Renal pelvis (tissue), 4 donors: ENCODE measurements around the gene MRPL14. TPM values are rescaled to one million over a fixed set of nuclear protein-coding genes. Genes with fewer than 3 reads are reported as not detected.

ENCODE experiments used
- DNase-seq: peaks from one replicate; pipeline ENCODE4 v3.0.0-alpha.2; 2013
- polyA plus RNA-seq, 3 donors: library from polyadenylated mRNA; unstranded; fragments of 120-200 nt; gene quantifications; one replicate each; pipeline ENCODE4 v1.2.1, GENCODE V29; 2013; ENCODE audit not compliant: insufficient read length in 3 of 3

The MRPL14 gene
- polyA plus RNA-seq, 3 donors: 43.3 to 57.6 (median 54.9) TPM

- no peak for DNase-seq
These were observed 55.4 kb downstream of the MRPL14 start for GRCh38 chr6:44071670-44072451.

GRCh38 chr6:44068607-44069296 is 58.5 kb downstream of the MRPL14 start:
- DNase-seq: no peak

GRCh38 chr6:44067173-44068139 is 59.8 kb downstream of the MRPL14 start:
- DNase-seq: no peak

GRCh38 chr6:44066394-44067172 is 60.7 kb downstream of the MRPL14 start:
- no peak for DNase-seq

GRCh38 chr6:44065443-44066140 is 61.7 kb downstream of the MRPL14 start:
- no peak for DNase-seq

GRCh38 chr6:44064948-44065272 is 62.3 kb downstream of the MRPL14 start:
- no peak for DNase-seq

- DNase-seq: no peak
These were observed 62.9 kb downstream of the MRPL14 start for GRCh38 chr6:44064089-44064947.

GRCh38 chr6:44063561-44064059 is 63.6 kb downstream of the MRPL14 start:
- no peak for DNase-seq

Other genes with a start within 250 kb of the MRPL14 start
- gene TMEM63B, start 102 bp upstream of the MRPL14 start, polyA plus RNA-seq: 10 to 100 TPM; 38.0 to 39.1 (median 38.3) TPM
- under 1 TPM; 0.09 to 0.27 (median 0.13) TPM for gene CAPN11, start 31.4 kb upstream of the MRPL14 start, polyA plus RNA-seq
- under 1 TPM; 0.57 to 0.83 (median 0.65) TPM for gene MYMX, start 89.5 kb upstream of the MRPL14 start, polyA plus RNA-seq
- gene SLC29A1, start 96.1 kb upstream of the MRPL14 start, polyA plus RNA-seq: 10 to 100 TPM; 34.0 to 38.5 (median 35.8) TPM
- gene HSP90AB1, start 119.6 kb upstream of the MRPL14 start, polyA plus RNA-seq: 1,000 to 10,000 TPM; 1,061 to 1,256 (median 1,145) TPM
- gene SLC35B2, start 130.1 kb upstream of the MRPL14 start, polyA plus RNA-seq: 10 to 100 TPM; 51.6 to 61.7 (median 55.8) TPM
- 10 to 100 TPM in 2 of 3 donors, 1 to 10 TPM in 1; 9.6 to 12.8 (median 12.1) TPM for gene NFKBIE, start 138.1 kb upstream of the MRPL14 start, polyA plus RNA-seq
- gene TMEM151B, start 143.0 kb upstream of the MRPL14 start, polyA plus RNA-seq: 1 to 10 TPM in 2 of 3 donors, under 1 TPM in 1; 0.94 to 1.2 (median 1.0) TPM
- 10 to 100 TPM; 17.0 to 21.9 (median 19.5) TPM for gene AARS2, start 185.9 kb upstream of the MRPL14 start, polyA plus RNA-seq
- gene SPATS1, start 215.2 kb upstream of the MRPL14 start, polyA plus RNA-seq: not detected